AG09309 (cell line): ENCODE results near the gene MPZL3.
"Not testable (repeated sequence)": the region's sequence is repeated elsewhere in the genome, so short reads cannot be mapped to it uniquely, and the experiment has no call there.

ENCODE experiments used
- DNase-seq: peaks from one replicate; pipeline ENCODE4 v3.0.0-alpha.2; 2010; ENCODE audit warnings: low read depth
- H3K4me3 ChIP-seq: 2 replicates; pipeline ENCODE4 v1.5.1; 2011; ENCODE audit warnings: mild to moderate bottlenecking, low read depth, low read length, moderate library complexity; ENCODE audit not compliant: control insufficient read depth
- TF ChIP-seq, protein P1 (sequence below): IDR thresholded peaks from 2 replicates; pipeline ENCODE4 v1.5.1; 2011; ENCODE audit warnings: mild to moderate bottlenecking, low read depth, low read length, inconsistent platforms; ENCODE audit not compliant: insufficient read depth, control insufficient read depth; ENCODE audit errors: missing control alignments

The MPZL3 gene

DNA sequence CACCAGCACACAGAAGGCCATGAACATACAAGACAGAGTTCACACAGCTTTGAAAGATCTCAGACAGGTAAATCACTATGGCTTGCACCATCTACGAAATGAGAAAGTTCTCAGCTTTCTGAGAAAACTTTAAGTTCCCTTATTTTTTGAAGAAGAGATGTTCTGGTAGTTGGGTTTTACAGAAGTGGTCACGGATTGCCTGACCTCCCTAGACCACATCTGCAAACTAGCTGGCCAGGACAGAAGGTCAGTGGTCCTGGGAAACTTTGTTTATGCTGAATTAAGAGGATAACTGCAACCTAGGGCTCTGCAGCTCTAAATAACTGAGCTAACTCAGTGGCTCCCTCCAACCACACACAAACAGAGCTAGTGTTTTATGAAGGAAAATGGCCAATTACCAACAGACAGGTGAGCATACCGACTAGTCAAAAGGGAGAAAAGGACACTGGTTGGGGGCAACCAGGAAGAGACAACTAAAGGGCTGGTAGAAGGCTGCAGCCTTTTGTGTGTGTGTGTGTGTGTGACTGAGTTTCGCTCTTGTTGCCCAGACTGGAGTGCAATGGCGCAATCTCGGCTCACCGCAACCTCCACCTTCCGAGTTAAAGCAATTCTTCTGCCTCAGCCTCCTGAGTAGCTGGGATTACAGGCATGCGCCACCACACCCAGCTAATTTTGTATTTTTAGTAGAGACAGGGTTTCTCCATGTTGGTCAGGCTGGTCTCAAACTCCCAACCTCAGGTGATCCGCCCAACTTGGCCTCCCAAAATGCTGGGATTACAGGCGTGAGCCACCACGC is 67.2 kb downstream of the MPZL3 start:
- TF ChIP-seq, protein P1, sequence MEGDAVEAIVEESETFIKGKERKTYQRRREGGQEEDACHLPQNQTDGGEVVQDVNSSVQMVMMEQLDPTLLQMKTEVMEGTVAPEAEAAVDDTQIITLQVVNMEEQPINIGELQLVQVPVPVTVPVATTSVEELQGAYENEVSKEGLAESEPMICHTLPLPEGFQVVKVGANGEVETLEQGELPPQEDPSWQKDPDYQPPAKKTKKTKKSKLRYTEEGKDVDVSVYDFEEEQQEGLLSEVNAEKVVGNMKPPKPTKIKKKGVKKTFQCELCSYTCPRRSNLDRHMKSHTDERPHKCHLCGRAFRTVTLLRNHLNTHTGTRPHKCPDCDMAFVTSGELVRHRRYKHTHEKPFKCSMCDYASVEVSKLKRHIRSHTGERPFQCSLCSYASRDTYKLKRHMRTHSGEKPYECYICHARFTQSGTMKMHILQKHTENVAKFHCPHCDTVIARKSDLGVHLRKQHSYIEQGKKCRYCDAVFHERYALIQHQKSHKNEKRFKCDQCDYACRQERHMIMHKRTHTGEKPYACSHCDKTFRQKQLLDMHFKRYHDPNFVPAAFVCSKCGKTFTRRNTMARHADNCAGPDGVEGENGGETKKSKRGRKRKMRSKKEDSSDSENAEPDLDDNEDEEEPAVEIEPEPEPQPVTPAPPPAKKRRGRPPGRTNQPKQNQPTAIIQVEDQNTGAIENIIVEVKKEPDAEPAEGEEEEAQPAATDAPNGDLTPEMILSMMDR = no peak
- no peak overlapping the region for H3K4me3 ChIP-seq
- no peak for DNase-seq

DNA sequence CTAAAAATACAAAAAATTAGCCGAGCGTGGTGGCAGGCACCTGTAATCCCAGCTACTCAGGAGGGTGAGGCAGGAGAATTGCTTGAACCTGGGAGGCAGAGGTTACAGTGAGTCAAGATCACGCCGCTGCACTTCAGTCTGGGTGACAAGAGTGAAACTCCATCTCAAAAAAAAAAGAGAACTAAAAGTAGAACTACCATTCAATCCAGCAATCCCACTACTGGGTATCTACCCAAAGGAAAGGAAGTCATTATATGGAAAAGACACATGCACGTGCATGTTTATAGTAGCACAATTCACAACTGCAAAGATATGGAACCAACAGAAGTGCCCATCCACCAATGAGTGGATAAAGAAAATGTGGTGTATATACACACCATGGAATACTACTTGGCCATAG is 68.5 kb downstream of the MPZL3 start:
- not testable (repeated sequence) for DNase-seq, H3K4me3 ChIP-seq

DNA sequence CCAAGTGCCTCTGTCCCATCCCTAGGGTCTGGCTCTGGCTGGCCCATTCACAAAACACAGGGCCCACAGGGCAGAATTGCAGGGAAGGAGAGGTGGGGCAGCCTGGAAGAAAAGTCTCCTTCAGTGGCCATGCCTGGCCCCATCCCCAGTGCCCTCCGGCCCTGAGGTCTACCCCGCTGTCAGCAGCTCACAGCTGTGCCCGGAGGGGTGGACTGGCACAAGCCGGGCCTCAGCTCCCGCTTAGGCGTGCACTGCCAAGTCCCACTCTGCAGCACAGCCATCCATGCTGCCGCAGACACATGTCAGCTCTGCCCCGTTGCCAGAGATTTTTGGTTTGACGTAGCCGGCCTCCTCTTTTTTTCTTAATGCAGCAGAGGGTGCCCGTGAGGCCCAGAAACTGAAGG is 71.9 kb downstream of the MPZL3 start:
- no peak overlapping the region for H3K4me3 ChIP-seq
- DNase-seq = no peak
- TF ChIP-seq, protein P1 = no peak

DNA sequence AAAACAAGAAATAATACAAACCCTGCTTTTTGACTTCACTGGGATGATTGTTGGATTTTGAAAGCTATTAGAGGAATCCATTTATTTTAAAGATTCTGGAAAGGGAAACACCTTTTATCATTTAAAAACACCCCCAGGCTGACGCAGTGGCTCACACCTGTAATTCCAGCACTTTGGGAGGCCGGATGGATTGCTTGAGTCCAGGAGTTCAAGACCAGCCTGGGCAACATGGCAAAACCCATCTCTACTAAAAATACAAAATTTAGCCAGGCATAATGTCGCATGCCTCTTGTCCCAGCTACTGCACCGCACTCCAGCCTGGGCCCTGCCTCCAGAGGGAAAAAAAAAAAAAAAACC is 75.4 kb downstream of the MPZL3 start:
- no peak overlapping the region for H3K4me3 ChIP-seq
- TF ChIP-seq, protein P1 = no peak
- no peak for DNase-seq
